ENCODE measurements around the gene PRELID2.

Gene PRELID2

DNA sequence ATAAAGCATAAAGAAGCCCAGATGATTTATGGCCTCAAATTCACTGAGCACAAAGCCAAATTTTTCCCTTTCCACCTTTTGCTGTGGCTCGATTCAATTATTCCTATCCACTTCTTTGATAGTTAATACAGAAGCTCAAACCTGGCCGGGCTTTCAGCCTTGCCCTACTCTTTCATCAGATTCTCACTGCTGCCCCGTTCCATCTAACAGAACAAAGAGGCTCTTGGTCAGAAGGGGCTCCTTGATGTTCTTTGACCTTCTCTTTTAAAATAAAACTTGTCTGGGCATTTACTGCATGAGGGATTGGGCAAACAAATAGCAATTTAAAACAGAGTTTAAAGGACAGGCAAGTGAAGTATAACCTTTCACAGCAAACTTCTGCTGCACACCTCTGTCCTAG lies 27.9 kb upstream of the PRELID2 start:
- TF ChIP-seq, protein P1, sequence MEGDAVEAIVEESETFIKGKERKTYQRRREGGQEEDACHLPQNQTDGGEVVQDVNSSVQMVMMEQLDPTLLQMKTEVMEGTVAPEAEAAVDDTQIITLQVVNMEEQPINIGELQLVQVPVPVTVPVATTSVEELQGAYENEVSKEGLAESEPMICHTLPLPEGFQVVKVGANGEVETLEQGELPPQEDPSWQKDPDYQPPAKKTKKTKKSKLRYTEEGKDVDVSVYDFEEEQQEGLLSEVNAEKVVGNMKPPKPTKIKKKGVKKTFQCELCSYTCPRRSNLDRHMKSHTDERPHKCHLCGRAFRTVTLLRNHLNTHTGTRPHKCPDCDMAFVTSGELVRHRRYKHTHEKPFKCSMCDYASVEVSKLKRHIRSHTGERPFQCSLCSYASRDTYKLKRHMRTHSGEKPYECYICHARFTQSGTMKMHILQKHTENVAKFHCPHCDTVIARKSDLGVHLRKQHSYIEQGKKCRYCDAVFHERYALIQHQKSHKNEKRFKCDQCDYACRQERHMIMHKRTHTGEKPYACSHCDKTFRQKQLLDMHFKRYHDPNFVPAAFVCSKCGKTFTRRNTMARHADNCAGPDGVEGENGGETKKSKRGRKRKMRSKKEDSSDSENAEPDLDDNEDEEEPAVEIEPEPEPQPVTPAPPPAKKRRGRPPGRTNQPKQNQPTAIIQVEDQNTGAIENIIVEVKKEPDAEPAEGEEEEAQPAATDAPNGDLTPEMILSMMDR (IDR thresholded peaks at IDR 0.05; ENCODE audit: low read depth, low read length) = no peak
- in situ Hi-C loops (cut with HindIII; ENCODE audit: low sequenced_read_pairs) = no loop called here
- no peak overlapping the region for H3K4me3 ChIP-seq (ENCODE audit: low read depth, low read length)
- DNase-seq (ENCODE audit: low read depth, low spot score) = no peak

DNA sequence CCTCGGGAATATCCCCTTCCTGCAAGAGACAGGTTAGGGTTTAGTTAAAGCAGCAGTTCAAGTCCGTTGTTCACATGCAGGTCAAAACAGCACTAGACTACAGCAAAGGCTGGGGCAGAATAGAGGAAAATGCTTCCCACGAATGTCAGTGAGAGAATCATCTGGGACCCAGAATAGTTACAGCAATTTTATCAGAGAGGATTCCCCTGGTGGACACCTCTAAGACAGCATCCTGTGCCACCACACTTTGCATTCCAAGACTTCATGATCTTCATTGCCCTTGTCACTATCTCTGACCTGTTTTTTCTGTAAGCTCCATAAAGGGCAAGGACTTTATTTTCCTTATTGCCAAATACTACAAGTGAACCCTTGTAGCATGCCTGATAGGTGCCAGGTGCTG lies 24.8 kb upstream of the PRELID2 start:
- TF ChIP-seq, protein P1 (IDR thresholded peaks at IDR 0.05; ENCODE audit: low read depth, low read length) = peak; percentile 19
- H3K4me3 ChIP-seq (ENCODE audit: low read depth, low read length) = no peak overlapping the region
- in situ Hi-C loops (cut with HindIII; ENCODE audit: low sequenced_read_pairs) = no loop called here
- no peak for DNase-seq (ENCODE audit: low read depth, low spot score)

DNA sequence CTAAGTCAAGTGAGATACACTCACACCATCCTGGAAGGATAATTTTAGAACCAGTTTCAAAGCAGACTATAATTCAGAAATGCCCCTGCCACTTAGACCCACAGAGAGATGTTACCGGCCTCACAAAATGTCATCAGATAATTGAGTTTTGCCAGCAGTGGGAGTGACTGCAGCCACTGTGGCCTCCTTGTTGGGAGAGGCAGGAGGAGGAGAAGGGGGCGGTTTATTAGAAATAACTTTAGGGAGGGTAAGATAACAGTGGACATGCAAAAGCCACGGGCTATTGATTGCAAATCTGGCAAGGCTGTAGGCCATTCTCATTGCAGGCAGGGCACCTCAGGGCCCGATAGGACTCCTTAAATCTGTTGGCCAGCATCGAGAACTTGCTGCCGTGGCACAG lies 24.3 kb upstream of the PRELID2 start:
- in situ Hi-C loops (cut with HindIII; ENCODE audit: low sequenced_read_pairs) = no loop called here
- TF ChIP-seq, protein P1 (IDR thresholded peaks at IDR 0.05; ENCODE audit: low read depth, low read length) = no peak
- no peak for DNase-seq (ENCODE audit: low read depth, low spot score)
- H3K4me3 ChIP-seq (ENCODE audit: low read depth, low read length) = no peak overlapping the region

DNA sequence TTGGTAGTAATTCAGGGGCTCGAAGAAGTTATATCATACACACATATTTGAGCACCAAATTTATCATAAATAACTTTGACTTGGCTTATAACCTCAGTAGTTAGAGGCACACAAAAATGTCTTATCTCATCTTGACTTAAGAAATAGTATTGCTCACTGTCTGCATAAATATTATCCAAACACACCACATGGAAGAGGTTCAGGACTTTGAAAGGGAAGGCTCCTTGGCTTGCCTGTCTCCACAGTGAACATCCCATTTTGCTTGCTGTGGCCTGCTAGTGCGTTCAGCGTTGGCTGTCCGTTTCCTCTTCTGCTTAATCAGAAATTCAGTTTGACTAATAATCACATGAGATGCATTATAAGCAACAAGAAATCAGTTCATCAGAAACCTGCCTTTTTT lies 23.8 kb upstream of the PRELID2 start:
- no peak overlapping the region for H3K4me3 ChIP-seq (ENCODE audit: low read depth, low read length)
- TF ChIP-seq, protein P1 (IDR thresholded peaks at IDR 0.05; ENCODE audit: low read depth, low read length) = no peak
- DNase-seq (ENCODE audit: low read depth, low spot score) = no peak
- in situ Hi-C loops (cut with HindIII; ENCODE audit: low sequenced_read_pairs) = no loop called here

DNA sequence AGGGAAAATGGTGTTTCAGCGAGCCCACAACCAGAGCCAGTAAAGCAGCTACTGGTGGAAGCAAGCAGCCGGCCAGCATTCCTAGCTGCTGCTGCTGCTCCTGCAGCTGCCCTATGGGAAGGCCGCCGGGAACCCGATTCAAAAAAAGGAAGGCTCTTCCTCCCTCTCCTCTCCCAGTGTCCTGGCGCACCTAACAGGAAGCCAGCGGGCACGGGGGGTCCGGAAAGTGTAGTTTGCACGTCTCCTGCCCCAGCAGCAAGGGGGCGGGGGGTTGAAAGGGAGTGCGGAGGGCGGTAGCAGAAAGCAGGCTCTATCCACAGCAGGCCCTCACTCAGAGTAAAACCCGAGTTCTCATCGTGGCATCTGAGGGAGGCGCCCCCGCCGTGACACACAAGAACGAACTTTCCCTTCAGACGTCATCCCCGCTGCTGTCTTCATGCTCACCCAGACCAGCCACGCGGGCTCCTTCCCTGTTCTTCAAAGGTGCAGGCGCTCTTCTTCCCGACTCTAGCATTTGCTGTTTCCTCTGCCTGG lies 21.2 kb upstream of the PRELID2 start:
- no peak overlapping the region for H3K4me3 ChIP-seq (ENCODE audit: low read depth, low read length)
- in situ Hi-C loops (cut with HindIII; ENCODE audit: low sequenced_read_pairs) = no loop called here
- TF ChIP-seq, protein P1 (IDR thresholded peaks at IDR 0.05; ENCODE audit: low read depth, low read length) = no peak
- DNase-seq (ENCODE audit: low read depth, low spot score) = peak; percentile 63

DNA sequence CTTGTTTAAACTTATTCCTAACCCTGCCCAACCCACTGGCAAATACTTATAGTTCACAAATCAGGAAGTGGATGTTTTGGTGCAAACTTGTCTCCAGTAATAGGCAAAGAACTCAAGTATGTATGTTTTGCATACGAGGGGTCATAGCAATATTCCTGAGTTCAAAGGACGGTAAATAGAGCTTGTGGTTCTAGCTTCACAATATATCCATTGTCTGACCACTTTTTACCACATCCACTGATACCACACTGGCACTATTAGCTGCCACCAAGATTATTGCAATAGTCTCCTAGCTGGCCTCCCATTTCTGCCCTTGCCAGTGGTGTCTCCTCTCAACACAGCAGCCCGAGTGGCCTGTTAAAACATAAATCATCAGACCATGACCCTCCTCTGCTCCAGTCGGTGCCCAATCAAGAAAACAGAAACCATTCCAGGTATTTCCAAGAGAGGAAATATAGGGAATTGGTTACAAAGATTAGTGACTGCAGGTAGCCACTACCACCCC lies 20.7 kb upstream of the PRELID2 start:
- no peak overlapping the region for H3K4me3 ChIP-seq (ENCODE audit: low read depth, low read length)
- TF ChIP-seq, protein P1 (IDR thresholded peaks at IDR 0.05; ENCODE audit: low read depth, low read length) = no peak
- in situ Hi-C loops (cut with HindIII; ENCODE audit: low sequenced_read_pairs) = no loop called here
- DNase-seq (ENCODE audit: low read depth, low spot score) = peak; percentile 22

Data from astrocyte of the spinal cord (primary cell).